Measurements from ENCODE around the gene ABCD1.
A peak's percentile ranks its signal among the peaks of the same experiment; 100 is the strongest.

ABCD1 gene

DNA sequence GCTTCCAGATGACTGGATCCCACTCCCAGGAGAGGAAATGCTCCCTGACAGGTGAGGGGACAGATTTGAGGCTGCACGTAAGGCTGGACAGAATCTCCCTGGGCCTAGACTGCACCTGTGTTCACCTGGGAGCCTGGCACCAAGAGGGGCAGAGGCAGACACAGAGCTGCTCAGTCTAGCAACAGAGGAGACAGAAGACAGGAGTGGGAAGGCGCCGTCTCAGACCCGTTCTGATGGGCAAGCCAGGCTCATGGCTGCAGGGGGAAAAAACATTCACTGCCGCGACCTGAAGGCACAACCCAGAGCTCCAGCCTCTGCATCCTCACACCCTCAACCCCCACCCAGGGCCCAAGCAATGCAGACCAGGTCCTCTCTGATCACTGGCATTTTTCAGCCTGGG, 17.2 kb upstream of the ABCD1 start:
- H3K27me3 Mint-ChIP-seq = no peaks in the 10 kb centered on the region
- peak overlapping the region; percentile 68 to 78 for H3K27ac Mint-ChIP-seq
- H3K36me3 Mint-ChIP-seq (ENCODE audit: insufficient read depth) = peaks cover 24% of the 10 kb centered on the region
- no peak for ATAC-seq (replicated peaks)
- H3K4me3 Mint-ChIP-seq = no peak overlapping the region
- H3K9me3 Mint-ChIP-seq = no peaks in the 10 kb centered on the region
- peaks cover 7 to 10% of the 10 kb centered on the region in 2 donors for H3K4me1 Mint-ChIP-seq (ENCODE audit: low read depth in 2 of 2)
- no peak for DNase-seq

DNA sequence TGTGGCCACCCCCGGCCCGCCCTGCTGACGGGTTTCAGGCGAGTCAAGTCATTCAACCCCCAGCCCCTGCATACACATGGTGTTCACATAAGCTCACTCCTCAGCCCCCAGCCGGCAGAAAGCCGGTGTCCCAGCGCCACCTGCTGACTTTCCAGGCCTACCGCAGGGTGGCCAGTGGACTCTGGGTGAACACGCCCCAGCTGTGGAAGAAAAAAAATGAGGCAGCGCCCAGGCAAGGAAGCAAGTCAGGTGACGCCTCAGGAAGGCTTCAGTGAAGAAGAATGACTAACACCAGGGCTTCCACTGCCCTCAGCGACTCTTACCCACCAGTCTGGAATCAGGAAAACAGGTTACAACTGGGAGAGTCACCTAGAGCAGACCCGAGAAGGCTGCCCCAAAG, 16.2 kb upstream of the ABCD1 start:
- Mint-ChIP-seq H3K4me1 (ENCODE audit: low read depth in 2 of 2) (peaks cover 7 to 10% of the 10 kb centered on the region in 2 donors), H3K4me3 (no peak overlapping the region), H3K27ac (no peak overlapping the region), H3K36me3 (ENCODE audit: insufficient read depth) (peaks cover 28% of the 10 kb centered on the region), H3K27me3 (no peaks in the 10 kb centered on the region), H3K9me3 (no peaks in the 10 kb centered on the region)
- ATAC-seq (replicated peaks) (peak; percentile 33), DNase-seq (no peak)

DNA sequence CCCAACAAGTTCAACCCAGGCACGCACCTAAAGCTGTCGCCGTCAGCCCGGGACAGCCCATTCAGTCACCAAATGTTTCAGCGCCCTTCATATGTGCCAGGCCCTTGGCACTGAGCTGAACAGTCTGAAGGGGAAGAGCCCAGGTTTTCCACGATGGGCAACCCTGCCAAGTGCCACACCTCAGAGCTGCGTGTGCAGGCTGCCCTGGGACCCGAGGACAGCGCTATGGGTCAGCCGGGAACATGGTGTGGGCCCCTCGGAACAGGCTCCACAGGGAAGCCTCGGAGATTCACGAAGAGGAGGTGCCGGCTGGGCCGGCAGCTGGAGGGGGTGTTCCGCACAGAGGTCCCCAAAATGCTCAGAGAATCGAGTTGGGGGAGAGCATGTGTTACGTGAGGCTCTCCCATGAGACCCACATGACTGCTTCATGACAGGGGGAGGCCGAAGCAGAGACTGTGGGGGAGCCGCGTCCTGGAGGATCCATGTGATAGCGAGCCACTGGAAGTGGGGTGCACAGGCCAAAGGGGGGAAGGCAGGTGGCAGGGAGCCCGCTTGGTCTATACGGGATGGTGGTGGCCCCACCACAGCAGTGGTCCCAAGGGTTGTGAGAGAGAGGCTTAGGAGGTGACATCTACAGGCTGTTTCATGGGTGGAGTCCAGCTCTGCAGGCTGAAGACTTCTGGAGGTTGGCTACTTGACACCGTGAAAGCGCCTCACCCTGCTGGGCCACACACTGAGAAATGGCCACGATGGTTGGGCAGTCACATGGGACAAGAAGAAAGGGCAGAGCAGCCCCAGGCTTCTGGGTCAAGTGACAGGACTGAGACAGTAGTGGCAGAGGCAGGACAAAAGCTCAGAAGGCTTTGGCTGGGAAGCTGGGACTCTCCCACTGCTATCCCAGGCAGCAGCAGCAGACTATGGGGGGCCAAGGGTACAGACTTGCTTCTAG, 14.7 kb upstream of the ABCD1 start:
- H3K27me3 Mint-ChIP-seq = no peaks in the 10 kb centered on the region
- no peak overlapping the region for H3K4me3 Mint-ChIP-seq
- H3K27ac Mint-ChIP-seq = no peak overlapping the region
- ATAC-seq (replicated peaks) (no peak), DNase-seq (no peak)
- H3K9me3 Mint-ChIP-seq = no peaks in the 10 kb centered on the region
- H3K36me3 Mint-ChIP-seq (ENCODE audit: insufficient read depth) = peaks cover 37% of the 10 kb centered on the region
- H3K4me1 Mint-ChIP-seq (ENCODE audit: low read depth in 2 of 2) = peaks cover 7 to 10% of the 10 kb centered on the region in 2 donors

DNA sequence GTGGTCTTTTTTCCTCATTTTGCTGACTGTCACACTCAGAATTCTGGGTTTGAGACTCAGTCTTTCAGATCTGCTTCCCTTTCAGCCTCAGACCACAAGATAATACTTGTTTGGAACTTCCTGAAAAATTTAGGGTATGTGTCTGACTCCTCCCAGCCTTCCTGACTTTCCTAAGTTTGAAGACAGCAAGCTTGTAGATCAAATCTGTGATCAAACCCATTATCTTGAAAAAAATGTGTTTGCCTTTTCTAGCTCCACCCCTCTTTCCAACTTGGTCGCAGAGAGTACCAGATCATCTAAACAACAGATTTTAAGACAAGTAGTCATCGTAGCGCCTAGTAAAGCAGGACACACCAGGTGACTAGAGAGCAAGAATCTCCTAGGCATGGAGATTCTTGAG, 10.4 kb upstream of the ABCD1 start:
- Mint-ChIP-seq H3K4me3 (no peak overlapping the region), H3K9me3 (no peaks in the 10 kb centered on the region), H3K27me3 (no peaks in the 10 kb centered on the region), H3K36me3 (ENCODE audit: insufficient read depth) (peaks cover 56% of the 10 kb centered on the region), H3K27ac (no peak overlapping the region), H3K4me1 (ENCODE audit: low read depth in 2 of 2) (peaks cover 3 to 7% of the 10 kb centered on the region in 2 donors)
- DNase-seq = no peak
- no peak for ATAC-seq (replicated peaks)

DNA sequence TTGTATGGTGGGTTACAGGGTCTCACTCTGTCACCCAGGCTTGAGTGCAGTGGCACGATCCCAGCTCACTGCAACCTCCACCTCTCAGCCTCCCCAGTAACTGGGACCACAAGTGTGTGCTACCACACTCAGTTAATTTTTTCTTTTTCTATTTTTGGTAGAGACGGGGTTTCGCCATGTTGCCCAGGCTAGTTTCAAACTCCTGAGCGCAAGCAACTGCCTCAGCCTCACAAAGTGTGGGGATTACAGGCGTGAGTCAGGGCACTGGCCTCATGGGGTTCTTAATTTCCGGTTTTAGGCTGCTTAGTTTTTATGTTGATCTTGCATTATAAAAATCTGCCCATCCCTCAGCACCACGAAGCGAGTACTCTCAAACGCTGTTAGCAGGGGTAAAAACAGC, 7.2 kb upstream of the ABCD1 start:
- Mint-ChIP-seq H3K4me3 (no peak overlapping the region), H3K9me3 (no peaks in the 10 kb centered on the region), H3K27ac (no peak overlapping the region), H3K36me3 (ENCODE audit: insufficient read depth) (peaks cover 65% of the 10 kb centered on the region), H3K4me1 (ENCODE audit: low read depth in 2 of 2) (peaks cover 7 to 10% of the 10 kb centered on the region in 2 donors), H3K27me3 (no peaks in the 10 kb centered on the region)
- no peak for ATAC-seq (replicated peaks)
- DNase-seq = no peak

DNA sequence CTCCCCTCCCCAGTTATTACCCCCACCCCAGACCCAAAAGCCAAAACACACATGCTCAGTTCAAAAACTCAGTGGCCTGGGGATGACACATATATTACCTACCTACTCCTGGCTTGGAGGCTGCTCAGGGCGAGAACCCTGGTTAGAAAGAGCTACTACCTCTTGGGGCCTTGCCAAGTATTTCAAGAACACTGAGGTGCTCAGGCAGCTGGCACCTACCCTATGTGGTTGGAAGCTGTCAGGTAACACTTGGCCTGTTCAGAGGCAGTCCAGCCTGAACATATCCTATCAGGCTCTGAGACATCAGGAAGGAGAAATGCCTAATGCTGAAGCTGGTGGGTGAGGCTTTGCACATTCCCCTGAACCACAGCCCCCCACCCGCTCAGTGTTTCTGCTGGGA, 5.4 kb upstream of the ABCD1 start:
- ATAC-seq (replicated peaks) (no peak), DNase-seq (no peak)
- H3K27me3 Mint-ChIP-seq = no peaks in the 10 kb centered on the region
- H3K9me3 Mint-ChIP-seq = no peaks in the 10 kb centered on the region
- peaks cover 60% of the 10 kb centered on the region for H3K36me3 Mint-ChIP-seq (ENCODE audit: insufficient read depth)
- no peak overlapping the region for H3K4me3 Mint-ChIP-seq
- H3K27ac Mint-ChIP-seq = no peak overlapping the region
- peaks cover 9 to 14% of the 10 kb centered on the region in 2 donors for H3K4me1 Mint-ChIP-seq (ENCODE audit: low read depth in 2 of 2)

DNA sequence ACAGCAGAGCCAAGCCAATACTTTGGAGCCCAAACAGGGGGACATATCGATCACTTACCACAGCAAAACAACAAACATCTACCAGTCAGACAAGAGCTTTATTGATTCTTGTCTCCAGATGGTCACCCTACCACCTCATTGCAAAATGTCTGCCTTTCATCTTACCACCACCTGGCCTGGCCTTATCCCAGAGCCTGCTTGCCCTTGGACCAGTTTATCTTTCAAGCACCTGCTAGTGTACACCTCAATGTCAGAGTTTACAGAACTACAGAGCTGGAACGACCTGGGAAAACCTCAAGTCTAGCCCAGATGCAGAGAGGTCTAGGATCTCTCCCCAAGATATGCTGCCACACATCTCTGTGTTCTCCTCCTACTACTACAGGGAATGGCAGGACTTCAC, 5.0 kb upstream of the ABCD1 start:
- ATAC-seq (replicated peaks) (no peak), DNase-seq (no peak)
- no peaks in the 10 kb centered on the region for H3K9me3 Mint-ChIP-seq
- H3K4me1 Mint-ChIP-seq (ENCODE audit: low read depth in 2 of 2) = peaks cover 9 to 14% of the 10 kb centered on the region in 2 donors
- no peak overlapping the region for H3K4me3 Mint-ChIP-seq
- peaks cover 59% of the 10 kb centered on the region for H3K36me3 Mint-ChIP-seq (ENCODE audit: insufficient read depth)
- H3K27ac Mint-ChIP-seq = no peak overlapping the region
- H3K27me3 Mint-ChIP-seq = no peaks in the 10 kb centered on the region

DNA sequence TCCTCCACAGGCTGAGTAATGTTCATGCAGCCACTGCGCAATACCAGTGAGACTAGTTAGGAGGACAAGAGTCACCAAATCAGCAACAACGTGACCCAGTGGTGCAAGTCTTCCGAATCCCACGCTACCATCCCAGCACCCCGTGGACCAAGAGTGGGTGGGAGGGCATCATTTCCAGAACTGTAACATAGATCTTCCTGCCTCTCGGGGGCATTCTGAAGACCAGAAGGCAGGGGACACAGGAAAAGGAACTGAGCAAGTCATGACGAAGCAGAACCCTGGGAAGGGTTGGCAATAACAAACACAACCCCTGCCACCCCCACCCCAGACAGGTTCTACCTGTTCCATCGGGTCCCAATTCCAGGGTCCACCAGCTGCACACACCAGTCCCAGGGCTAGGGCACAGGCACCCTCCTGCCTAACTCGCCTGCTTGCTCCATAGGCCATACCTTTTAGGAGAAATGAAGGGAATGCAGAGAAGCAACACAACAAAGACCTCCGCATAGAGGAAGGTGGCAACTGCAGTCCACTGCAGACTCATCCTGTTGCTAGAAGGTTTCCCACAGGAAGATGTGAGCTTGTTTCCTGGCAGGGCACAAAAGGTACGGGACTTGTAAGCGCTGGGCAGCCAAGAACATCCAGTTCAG, 1.8 kb upstream of the ABCD1 start:
- Mint-ChIP-seq H3K27me3 (no peaks in the 10 kb centered on the region), H3K4me3 (peak overlapping the region; percentile 83 to 87), H3K4me1 (ENCODE audit: low read depth in 2 of 2) (peaks cover 14 to 22% of the 10 kb centered on the region in 2 donors), H3K27ac (peak overlapping the region; percentile 67 to 85), H3K36me3 (ENCODE audit: insufficient read depth) (peaks cover 40% of the 10 kb centered on the region), H3K9me3 (no peaks in the 10 kb centered on the region)
- DNase-seq (no peak), ATAC-seq (replicated peaks) (no peak)

DNA sequence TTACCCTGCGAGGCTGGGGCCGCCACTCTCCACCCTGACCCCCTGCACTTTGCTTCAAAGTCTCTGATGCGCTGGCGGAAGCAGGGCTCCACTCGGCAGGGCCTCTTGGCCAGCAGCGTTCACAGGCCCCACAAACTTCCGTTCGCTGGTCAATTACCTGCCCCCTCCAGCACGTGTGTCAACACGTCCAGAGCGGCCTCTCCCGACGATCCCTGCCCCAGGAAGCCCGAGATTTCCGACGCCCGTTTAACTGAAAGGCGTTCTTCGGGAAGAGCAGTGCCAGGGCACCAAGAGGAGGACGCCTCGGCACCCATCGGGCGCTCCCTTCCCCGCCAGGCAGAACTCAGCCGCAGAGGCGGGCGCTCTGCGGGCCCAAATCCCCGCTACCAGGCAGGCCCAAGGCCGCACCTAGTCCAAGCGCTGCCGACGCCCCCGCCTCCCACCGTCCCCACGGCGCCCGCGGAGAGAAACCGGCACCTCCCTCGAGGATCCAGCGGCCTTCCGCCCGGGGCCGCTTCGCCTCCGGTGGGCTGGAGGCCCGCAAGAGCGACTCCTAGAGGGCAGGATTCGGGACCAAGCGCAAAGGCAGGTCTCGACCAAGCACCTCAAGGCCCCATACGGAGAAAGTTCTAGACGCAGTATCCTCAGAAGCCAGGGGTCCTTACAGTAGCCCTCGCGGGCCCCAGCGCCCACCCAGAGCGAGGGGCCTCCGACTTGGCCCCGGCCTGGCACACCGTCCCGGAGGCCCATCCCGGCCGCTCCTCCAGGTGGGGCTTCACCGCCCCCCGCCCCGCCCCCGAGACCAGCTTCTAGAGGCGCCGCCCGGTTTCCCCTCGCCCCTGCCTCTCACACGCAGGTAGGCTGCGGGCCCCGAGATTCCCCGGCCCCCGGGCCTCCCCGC, 1.1 kb upstream of the ABCD1 start:
- Mint-ChIP-seq H3K27ac (peak overlapping the region; percentile 72 to 85), H3K4me3 (peak overlapping the region; percentile 83 to 87), H3K36me3 (ENCODE audit: insufficient read depth) (peaks cover 33% of the 10 kb centered on the region), H3K9me3 (no peaks in the 10 kb centered on the region), H3K4me1 (ENCODE audit: low read depth in 2 of 2) (peaks cover 14 to 22% of the 10 kb centered on the region in 2 donors), H3K27me3 (no peaks in the 10 kb centered on the region)
- peak in 2 of 3 experiments; percentile 34 to 39 for DNase-seq
- peak; percentile 21 for ATAC-seq (replicated peaks)

DNA sequence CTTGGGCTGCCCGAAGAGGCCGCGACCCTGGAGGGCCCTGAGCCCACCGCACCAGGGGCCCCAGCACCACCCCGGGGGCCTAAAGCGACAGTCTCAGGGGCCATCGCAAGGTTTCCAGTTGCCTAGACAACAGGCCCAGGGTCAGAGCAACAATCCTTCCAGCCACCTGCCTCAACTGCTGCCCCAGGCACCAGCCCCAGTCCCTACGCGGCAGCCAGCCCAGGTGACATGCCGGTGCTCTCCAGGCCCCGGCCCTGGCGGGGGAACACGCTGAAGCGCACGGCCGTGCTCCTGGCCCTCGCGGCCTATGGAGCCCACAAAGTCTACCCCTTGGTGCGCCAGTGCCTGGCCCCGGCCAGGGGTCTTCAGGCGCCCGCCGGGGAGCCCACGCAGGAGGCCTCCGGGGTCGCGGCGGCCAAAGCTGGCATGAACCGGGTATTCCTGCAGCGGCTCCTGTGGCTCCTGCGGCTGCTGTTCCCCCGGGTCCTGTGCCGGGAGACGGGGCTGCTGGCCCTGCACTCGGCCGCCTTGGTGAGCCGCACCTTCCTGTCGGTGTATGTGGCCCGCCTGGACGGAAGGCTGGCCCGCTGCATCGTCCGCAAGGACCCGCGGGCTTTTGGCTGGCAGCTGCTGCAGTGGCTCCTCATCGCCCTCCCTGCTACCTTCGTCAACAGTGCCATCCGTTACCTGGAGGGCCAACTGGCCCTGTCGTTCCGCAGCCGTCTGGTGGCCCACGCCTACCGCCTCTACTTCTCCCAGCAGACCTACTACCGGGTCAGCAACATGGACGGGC, 579 bp downstream of the ABCD1 start:
- peaks cover 10 to 20% of the 10 kb centered on the region in 2 donors for H3K4me1 Mint-ChIP-seq (ENCODE audit: low read depth in 2 of 2)
- peaks cover 21% of the 10 kb centered on the region for H3K36me3 Mint-ChIP-seq (ENCODE audit: insufficient read depth)
- peak overlapping the region; percentile 83 to 87 for H3K4me3 Mint-ChIP-seq
- no peaks in the 10 kb centered on the region for H3K9me3 Mint-ChIP-seq
- ATAC-seq (replicated peaks) (no peak), DNase-seq (peak in 1 of 3 experiments; percentile 18)
- no peaks in the 10 kb centered on the region for H3K27me3 Mint-ChIP-seq
- H3K27ac Mint-ChIP-seq = peak overlapping the region in 1 of 2 donors; percentile 72

DNA sequence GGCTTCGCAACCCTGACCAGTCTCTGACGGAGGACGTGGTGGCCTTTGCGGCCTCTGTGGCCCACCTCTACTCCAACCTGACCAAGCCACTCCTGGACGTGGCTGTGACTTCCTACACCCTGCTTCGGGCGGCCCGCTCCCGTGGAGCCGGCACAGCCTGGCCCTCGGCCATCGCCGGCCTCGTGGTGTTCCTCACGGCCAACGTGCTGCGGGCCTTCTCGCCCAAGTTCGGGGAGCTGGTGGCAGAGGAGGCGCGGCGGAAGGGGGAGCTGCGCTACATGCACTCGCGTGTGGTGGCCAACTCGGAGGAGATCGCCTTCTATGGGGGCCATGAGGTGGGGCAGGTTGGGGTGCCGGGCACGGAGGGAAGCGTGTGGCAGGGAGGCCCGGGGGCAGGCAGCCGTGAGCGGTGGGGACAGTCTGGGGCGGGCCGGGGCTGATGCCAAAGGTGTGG, 1.2 kb downstream of the ABCD1 start:
- H3K4me3 Mint-ChIP-seq = peak overlapping the region; percentile 10 to 80
- peaks cover 14% of the 10 kb centered on the region for H3K36me3 Mint-ChIP-seq (ENCODE audit: insufficient read depth)
- no peaks in the 10 kb centered on the region for H3K27me3 Mint-ChIP-seq
- DNase-seq (no peak), ATAC-seq (replicated peaks) (no peak)
- peaks cover 14 to 22% of the 10 kb centered on the region in 2 donors for H3K4me1 Mint-ChIP-seq (ENCODE audit: low read depth in 2 of 2)
- H3K9me3 Mint-ChIP-seq = no peaks in the 10 kb centered on the region
- no peak overlapping the region for H3K27ac Mint-ChIP-seq

DNA sequence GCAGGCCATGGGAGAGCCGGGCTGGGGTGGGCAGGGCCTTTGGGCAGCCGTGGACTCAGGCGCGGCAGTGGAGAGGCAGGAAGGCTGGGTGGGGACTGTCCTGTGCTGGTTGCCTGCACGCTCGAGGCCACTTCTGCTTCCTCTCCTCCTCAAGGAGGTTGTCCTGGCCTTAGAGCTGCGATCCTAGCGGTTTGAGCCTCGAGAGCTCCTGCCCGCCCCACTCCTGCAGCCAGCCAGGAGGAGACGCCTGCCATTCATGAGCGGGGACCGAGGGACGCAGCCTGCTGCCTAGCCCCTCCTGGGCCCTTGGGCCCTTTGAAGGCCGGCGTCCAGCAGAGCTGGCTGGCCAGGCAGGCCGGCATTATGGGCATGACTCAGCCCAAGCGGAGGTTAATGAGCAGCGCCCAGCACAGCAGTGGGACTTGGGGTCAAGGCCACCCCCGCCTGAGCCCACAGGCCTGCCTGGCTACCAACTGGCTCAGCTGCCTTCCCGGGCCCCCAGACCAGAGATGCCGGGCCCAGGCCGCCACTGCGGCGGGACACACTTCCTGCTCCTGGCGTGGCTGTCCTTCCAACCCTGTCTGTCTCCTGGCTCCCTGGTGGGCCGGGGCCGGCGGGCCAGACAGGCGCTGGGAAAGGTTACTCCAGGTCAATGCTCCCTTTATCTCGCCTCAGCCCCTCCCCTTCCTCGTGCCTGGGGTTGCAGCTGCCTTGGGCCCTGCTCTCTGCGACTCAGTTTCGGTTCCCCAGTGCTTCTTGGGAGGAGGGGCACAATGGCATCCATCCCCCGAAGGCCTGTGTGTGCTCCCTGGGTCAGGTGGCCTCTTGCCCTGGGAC, 1.8 kb downstream of the ABCD1 start:
- ATAC-seq (replicated peaks) = peak; percentile 24
- Mint-ChIP-seq H3K36me3 (ENCODE audit: insufficient read depth) (peaks cover 11% of the 10 kb centered on the region), H3K27me3 (no peaks in the 10 kb centered on the region), H3K9me3 (no peaks in the 10 kb centered on the region), H3K4me1 (ENCODE audit: low read depth in 2 of 2) (peaks cover 20 to 26% of the 10 kb centered on the region in 2 donors), H3K4me3 (peak overlapping the region; percentile 56 to 80), H3K27ac (peak overlapping the region; percentile 75 to 91)
- peak; percentile 29 to 47 (median 33) for DNase-seq

Measured in effector memory CD8-positive, alpha-beta T cell (primary cell).